Measurements from ENCODE around the gene SRGAP1. TPM values are rescaled to one million over a fixed set of nuclear protein-coding genes. Genes with fewer than 3 reads are reported as not detected.

Gene SRGAP1
- 0.07 and 0.22 TPM in 2 replicates for total RNA-seq

GRCh38 chr12:63844391-63845341 is at the start of gene SRGAP1:
SRGAP1 (plus strand) TSS chr12:63844700; CDS start chr12:63844817, 117 bp downstream.
- intact Hi-C loops (cut with micrococcal nuclease) = loop anchor here (1.0 to 5.0 kb wide), 5 partner anchors 18 to 608 kb away; partner anchors contain the start of genes KICS2 and TBK1

DNA sequence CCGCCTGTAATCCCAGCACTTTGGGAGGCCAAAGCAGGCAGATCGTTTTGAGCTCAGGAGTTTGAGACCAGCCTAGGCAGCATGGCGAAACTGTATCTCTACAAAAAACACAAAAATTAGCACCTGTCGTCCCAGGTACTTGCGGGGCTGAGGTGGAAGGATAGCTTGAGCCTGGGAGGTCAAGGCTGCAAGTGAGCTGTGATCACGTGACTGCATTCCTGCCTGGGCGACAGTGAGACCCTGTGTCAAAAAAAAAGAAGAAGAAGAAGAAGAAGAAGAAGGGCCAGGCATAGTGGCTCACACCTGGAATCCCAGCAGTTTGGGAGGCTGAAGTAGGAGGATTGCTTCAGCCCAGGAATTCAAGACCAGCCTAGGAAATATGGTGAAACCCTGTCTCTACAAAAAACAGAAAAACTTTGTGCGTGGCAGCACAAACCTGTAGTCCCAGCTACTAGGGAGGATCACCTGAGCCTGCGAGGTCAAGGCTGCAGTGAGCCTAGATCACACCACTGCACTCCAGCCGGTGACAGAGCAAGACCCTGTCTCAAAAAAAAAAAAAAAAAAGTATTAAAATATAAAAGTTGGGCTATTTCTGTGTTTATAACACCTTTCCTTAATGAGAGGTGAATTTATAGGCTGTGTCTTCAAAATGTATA is 49.3 kb upstream of the SRGAP1 start:
- intact Hi-C loops (cut with micrococcal nuclease) = no loop called here

DNA sequence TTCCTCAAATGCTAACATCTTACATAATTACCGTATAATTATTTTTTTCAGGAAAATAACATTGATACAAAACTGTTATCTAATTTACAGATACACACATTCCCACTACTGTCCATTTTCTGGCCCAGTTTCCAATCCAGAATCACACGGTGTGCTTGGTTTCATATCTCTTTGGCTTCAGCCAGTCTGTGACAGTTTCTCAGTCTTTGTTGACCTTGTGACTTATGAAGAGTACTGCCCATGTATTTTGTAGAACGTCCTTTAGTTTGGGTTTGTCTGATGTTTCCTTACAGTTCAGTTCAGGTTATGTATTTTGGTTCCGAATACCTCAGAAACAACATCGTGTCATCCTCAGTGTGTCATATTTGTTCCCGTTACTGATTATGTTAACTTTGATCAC is 48.6 kb upstream of the SRGAP1 start:
- intact Hi-C loops (cut with micrococcal nuclease) = no loop called here

- intact Hi-C loops (cut with micrococcal nuclease) = loop anchor here (1.0 kb wide), 2 partner anchors 22 to 699 kb away; no protein-coding TSS in a partner anchor
These were observed 42.4 kb upstream of the SRGAP1 start for GRCh38 chr12:63802012-63802608.

GRCh38 chr12:63804746-63805145 is 39.8 kb upstream of the SRGAP1 start:
- intact Hi-C loops (cut with micrococcal nuclease) = no loop called here

GRCh38 chr12:63805704-63806672 is 38.5 kb upstream of the SRGAP1 start:
- intact Hi-C loops (cut with micrococcal nuclease) = no loop called here

DNA sequence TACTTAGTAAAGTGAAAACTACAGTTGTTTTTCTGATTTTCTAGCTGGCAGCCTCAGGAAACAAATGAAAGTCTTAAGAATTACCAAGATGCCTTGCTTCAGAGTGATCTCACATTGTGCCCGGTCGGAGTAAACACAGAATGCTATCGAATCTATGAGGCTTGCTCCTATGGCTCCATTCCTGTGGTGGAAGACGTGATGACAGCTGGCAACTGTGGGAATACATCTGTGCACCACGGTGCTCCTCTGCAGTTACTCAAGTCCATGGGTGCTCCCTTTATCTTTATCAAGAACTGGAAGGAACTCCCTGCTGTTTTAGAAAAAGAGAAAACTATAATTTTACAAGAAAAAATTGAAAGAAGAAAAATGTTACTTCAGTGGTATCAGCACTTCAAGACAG is 35.9 kb upstream of the SRGAP1 start:
- intact Hi-C loops (cut with micrococcal nuclease) = no loop called here

GRCh38 chr12:63809566-63809965 is 34.9 kb upstream of the SRGAP1 start:
- intact Hi-C loops (cut with micrococcal nuclease) = no loop called here

- intact Hi-C loops (cut with micrococcal nuclease) = no loop called here
These were observed 33.2 kb upstream of the SRGAP1 start for GRCh38 chr12:63811334-63811733.

- intact Hi-C loops (cut with micrococcal nuclease) = no loop called here
These were observed 32.7 kb upstream of the SRGAP1 start for GRCh38 chr12:63811755-63812154.

DNA sequence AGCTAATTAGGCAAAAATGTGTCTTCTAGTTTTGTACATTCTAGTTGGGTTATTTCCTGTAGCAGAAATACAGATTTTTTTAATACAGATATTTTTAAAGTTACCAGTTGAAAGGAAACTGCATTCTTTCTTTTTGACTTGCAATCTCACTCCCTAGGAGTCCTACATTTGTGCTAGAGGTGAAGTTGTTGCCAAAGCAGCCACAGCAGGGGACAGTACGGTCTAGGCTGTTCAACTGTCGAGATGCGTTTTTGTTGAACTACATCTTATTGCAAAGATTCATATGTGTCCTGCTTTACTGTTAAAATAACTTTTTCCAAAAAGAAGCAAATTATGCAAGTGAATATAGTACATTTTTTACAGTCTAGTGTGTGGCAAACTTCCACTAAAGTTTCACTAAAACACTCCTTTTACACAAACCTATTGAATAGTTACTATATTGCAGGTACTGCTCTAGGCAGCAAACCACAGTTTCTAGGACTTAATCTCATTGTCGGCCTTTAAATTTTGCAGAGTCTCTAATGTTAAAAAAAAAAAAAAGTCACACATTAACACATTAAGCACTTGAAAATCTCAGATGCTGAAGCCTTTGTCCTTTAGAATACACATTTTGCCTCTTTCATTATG is 30.2 kb upstream of the SRGAP1 start:
- intact Hi-C loops (cut with micrococcal nuclease) = loop anchor here (1.0 kb wide), 1 partner anchor 35 kb away; the partner anchor contains the start of gene RXYLT1

DNA sequence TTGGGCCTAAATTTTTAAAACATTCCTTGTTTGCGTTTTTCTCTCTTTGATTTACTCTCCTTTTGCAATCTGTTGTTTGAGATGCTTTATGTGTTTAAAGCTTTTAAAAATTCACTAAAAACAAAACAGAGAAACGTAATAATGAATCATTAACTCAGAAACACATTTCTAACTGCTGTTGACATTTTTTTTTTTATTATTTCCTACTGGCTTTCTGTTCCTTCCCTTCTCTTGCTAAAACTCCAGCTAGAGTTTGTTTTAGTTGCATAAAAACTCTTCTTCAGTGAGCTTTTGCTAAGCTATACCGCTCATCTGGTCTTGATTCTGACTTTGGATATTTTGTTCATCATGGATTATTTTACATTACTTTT is 29.0 kb upstream of the SRGAP1 start:
- intact Hi-C loops (cut with micrococcal nuclease) = no loop called here

GRCh38 chr12:63816031-63816430 is 28.5 kb upstream of the SRGAP1 start:
- intact Hi-C loops (cut with micrococcal nuclease) = no loop called here

DNA sequence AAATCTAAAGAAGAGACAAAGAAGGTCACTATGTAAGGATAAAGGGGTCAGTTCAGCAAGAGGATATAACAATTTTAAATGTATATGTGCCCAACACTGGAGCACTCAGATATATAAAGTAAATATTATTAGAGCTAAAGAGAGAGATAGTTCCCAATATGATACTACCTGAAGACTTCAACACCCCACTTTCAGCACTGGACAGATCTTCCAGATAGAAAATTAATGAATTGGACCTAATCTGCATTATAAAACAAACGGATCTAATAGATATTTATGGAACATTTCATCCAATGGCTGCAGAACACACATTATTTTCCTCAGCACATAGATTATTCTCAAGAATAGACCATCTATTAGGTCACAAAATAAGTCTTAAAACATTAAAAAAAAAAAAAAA is 24.1 kb upstream of the SRGAP1 start:
- intact Hi-C loops (cut with micrococcal nuclease) = no loop called here

DNA sequence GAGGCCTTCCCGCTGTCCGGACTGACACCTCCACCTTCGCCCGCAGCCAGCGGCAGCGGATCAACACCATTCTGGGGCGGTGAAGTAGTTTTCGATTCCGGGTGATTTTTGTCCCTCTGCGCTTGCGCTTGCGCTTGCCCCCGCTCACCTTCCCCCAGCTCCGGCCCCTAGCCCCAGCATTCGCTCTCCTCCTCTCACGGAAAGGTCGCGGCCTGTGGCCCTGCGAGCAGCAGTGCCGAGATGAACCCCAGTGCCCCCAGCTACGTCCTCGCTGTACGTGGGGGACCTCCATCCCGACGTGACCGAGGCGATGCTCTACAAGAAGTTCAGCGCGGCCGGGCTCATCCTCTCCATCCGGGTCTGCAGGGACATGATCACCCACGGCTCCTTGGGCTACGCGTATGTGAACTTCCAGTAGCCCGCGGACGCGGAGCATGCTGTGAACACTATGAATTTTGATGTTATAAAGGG is 22.7 kb upstream of the SRGAP1 start:
- intact Hi-C loops (cut with micrococcal nuclease) = no loop called here

GRCh38 chr12:63822352-63822751 is 22.1 kb upstream of the SRGAP1 start:
- intact Hi-C loops (cut with micrococcal nuclease) = no loop called here

DNA sequence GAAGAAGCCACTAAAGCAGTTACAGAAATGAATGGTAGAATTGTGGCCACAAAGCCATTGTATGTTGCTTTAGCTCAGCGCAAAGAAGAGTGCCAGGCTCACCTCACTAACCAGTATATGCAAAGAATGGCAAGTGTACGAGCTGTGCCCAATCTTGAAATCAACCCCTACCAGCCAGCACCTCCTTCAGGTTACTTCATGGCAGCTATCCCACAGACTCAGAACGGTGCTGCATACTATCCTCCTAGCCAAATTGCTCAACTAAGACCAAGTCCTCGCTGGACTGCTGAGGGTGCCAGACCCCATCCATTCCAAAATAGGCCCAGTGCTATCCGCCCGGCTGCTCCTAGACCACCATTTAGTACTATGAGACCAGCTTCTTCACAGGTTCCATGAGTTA is 21.5 kb upstream of the SRGAP1 start:
- intact Hi-C loops (cut with micrococcal nuclease) = no loop called here

- intact Hi-C loops (cut with micrococcal nuclease) = loop anchor here (1.0 kb wide), 3 partner anchors 18 to 566 kb away; partner anchors contain the start of gene SRGAP1
These were observed 18.4 kb upstream of the SRGAP1 start for GRCh38 chr12:63826006-63826585.

- intact Hi-C loops (cut with micrococcal nuclease) = no loop called here
These were observed 15.6 kb upstream of the SRGAP1 start for GRCh38 chr12:63828867-63829266.

- intact Hi-C loops (cut with micrococcal nuclease) = no loop called here
These were observed 8.5 kb upstream of the SRGAP1 start for GRCh38 chr12:63836046-63836445.
